ENCODE measurements around the gene EPB41L2. TPM values are rescaled to one million over a fixed set of nuclear protein-coding genes. Genes with fewer than 3 reads are reported as not detected.

EPB41L2 gene
- total and polyA plus RNA-seq, 2 experiments from 2014 or later, result 76.2 to 91.7 TPM

DNA sequence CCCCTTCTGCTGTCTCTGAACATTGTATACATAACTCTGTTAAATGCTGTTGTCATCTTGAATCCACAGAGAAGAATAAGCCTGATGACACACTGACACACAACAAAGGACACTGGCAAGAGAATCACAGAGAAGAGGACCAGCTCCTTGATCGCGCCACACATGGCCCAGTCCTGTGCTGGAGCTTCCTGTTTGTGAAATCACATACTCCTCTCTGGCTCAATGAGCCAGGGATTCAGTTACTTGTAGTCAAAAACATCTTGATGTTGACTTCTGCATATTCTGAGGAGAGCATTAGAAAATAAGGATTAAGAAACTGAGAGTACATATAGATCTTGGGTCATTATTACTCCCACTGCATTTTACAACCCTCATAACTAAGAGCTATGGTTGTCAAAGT, 100.1 kb downstream of the EPB41L2 start:
- Histone ChIP-seq H3K4me2 (no peak overlapping the region), H3K36me3 (ENCODE audit: insufficient read depth) (no peaks in the 10 kb centered on the region), H3F3A (replicated peaks; ENCODE audit: low read depth) (no peaks in the 10 kb centered on the region), H3K9me2 (ENCODE audit: insufficient read depth) (peaks cover 7% of the 10 kb centered on the region; the same call in 1 of the 2 replicates), H2AFZ (no peak overlapping the region), H3K27me3 (ENCODE audit: insufficient read depth) (no peaks in the 10 kb centered on the region), H3K27ac (ENCODE audit: low read depth) (no peak overlapping the region), H3K4me1 (ENCODE audit: insufficient read depth) (peaks cover 24% of the 10 kb centered on the region), H3K4me3 (no peak overlapping the region), H4K20me1 (replicated peaks; ENCODE audit: insufficient read depth) (no peaks in the 10 kb centered on the region), H3K79me2 (replicated peaks; ENCODE audit: insufficient read depth) (peaks cover 67% of the 10 kb centered on the region)
- Mint-ChIP-seq H3K9me3 (no peaks in the 10 kb centered on the region), H3K36me3 (ENCODE audit: low read depth) (no peaks in the 10 kb centered on the region), H3K27ac (no peak overlapping the region; the same call in 1 of the 2 replicates), H3K4me3 (no peak overlapping the region), H3K4me1 (peaks cover 30% of the 10 kb centered on the region), H3K27me3 (ENCODE audit: insufficient read depth, low read depth, poor library complexity) (peaks cover 3% of the 10 kb centered on the region)
- ATAC-seq (no peak), DNase-seq (ENCODE audit: low spot score) (no peak)
- TF ChIP-seq POLR2AphosphoS5 (IDR thresholded peaks at IDR 0.05; ENCODE audit: low read depth) (no peak), EZH2phosphoT487 (IDR thresholded peaks at IDR 0.05; ENCODE audit: unreplicated experiment) (no peak), ZNF114 (CRISPR knock-in tag; IDR thresholded peaks at IDR 0.05) (no peak), CTCF (conservative IDR thresholded peaks at IDR 0.05; ENCODE audit: low read depth in 2 of 2) (no peak), REST (IDR thresholded peaks at IDR 0.05; ENCODE audit: unreplicated experiment) (no peak), ZNF331 (CRISPR knock-in tag; IDR thresholded peaks at IDR 0.05; ENCODE audit: low read depth) (no peak), ETS1 (IDR thresholded peaks at IDR 0.05) (no peak), STAT1 (IDR thresholded peaks at IDR 0.05; ENCODE audit: unreplicated experiment) (no peak), EZH2 (IDR thresholded peaks at IDR 0.05; ENCODE audit: low read depth, unreplicated experiment) (no peak), NANOG (IDR thresholded peaks at IDR 0.05; ENCODE audit: borderline replicate concordance) (no peak), CREB1 (CRISPR knock-in tag; IDR thresholded peaks at IDR 0.05; ENCODE audit: low read depth) (no peak), ZNF462 (CRISPR knock-in tag; IDR thresholded peaks at IDR 0.05) (no peak), JUNB (IDR thresholded peaks at IDR 0.05; ENCODE audit: unreplicated experiment) (no peak)

Measured in GM23338 (cell line).